ENCODE measurements around the gene LRRC32. TPM values are rescaled to one million over a fixed set of nuclear protein-coding genes. Genes with fewer than 3 reads are reported as not detected.

The LRRC32 gene
- total RNA-seq, 4 donors from 2014 or later, result 14.5 to 35.5 (median 23.4) TPM

DNA sequence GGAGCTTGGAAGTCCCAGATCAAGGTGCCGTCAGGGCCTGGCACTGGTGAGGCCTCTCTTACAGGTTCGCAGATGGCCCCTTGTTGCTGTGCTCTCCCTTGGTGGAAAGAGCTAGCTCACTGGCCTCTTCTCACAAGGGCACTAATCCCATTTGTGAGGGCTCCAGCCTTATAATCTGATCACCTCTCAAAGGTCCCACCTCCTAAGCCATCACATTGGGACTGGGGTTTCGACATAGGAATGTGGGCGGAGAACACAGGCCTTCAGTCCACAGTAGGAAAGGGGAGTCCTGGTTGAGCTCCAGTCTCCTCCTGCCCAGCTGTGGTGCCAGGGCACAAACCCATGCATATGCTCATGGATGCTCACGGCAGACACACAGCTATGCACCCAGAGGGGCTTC lies 14.0 kb upstream of the LRRC32 start:
- no peak overlapping the region for H3K27ac ChIP-seq
- H3K36me3 ChIP-seq, result no peaks in the 10 kb centered on the region
- no peaks in the 10 kb centered on the region for H3K9me3 ChIP-seq
- DNase-seq (no peak), ATAC-seq (no peak)
- no peaks in the 10 kb centered on the region for H3K4me1 ChIP-seq
- no peak overlapping the region for H3K4me3 ChIP-seq
- intact Hi-C loops (cut with DNase I; ENCODE audit: low total_unique reads) (no loop called here), in situ Hi-C loops (cut with MboI; ENCODE audit: low sequenced_read_pairs in 4 of 4) (loop anchor here in 2 of 4 donors (10.0 to 25.0 kb wide), 2 partner anchors 97 to 130 kb away; no protein-coding TSS in a partner anchor)
- no peaks in the 10 kb centered on the region for H3K27me3 ChIP-seq
- TF ChIP-seq, protein P1, sequence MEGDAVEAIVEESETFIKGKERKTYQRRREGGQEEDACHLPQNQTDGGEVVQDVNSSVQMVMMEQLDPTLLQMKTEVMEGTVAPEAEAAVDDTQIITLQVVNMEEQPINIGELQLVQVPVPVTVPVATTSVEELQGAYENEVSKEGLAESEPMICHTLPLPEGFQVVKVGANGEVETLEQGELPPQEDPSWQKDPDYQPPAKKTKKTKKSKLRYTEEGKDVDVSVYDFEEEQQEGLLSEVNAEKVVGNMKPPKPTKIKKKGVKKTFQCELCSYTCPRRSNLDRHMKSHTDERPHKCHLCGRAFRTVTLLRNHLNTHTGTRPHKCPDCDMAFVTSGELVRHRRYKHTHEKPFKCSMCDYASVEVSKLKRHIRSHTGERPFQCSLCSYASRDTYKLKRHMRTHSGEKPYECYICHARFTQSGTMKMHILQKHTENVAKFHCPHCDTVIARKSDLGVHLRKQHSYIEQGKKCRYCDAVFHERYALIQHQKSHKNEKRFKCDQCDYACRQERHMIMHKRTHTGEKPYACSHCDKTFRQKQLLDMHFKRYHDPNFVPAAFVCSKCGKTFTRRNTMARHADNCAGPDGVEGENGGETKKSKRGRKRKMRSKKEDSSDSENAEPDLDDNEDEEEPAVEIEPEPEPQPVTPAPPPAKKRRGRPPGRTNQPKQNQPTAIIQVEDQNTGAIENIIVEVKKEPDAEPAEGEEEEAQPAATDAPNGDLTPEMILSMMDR (IDR thresholded peaks at IDR 0.05 in 4 of 5, conservative IDR thresholded peaks at IDR 0.05 in 1 of 5), result no peak
- TF ChIP-seq POLR2A (IDR thresholded peaks at IDR 0.05), result no peak

DNA sequence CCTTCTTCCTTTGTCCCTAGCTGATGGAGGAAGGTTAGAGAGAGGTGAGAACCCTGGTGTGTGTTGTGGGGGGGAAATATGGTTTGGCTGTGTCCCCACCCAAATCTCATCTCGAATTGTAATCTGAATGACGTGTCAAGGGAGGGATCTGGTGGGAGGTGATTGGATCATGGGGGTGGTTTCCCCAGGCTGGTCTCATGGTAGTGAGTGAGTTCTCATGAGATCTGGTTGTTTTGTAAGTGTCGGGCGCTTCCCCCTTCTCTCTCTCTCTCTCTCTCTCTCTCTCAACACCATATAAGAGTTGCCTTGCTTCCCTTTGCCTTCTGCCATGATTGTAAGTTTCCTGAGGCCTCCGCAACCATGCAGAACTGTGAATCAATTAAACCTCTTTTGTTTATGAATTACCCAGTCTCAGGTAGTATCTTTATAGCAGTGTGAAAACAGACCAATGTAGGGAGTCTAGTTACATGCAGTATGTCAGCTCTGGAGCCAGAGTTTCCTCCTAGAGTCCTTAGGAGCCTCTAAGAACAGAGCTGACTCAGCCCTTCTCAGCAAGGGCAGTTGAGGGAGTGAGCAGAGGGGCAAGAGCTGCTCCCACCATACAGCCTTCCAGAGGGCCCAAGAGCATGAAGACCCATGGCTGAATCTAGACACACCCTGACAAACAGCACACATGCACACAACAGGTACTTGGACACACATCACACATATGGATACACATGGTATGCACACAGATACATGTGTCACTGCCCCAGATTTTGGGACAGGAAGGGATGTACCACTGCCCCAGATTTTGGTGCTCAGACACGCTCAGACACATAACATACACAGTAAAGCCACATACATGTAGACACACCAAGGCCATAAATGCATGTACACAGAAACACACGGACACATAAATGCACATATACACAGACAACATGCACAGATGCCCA lies 12.9 kb upstream of the LRRC32 start:
- Histone ChIP-seq H3K27me3 (no peaks in the 10 kb centered on the region), H3K4me1 (no peaks in the 10 kb centered on the region), H3K36me3 (no peaks in the 10 kb centered on the region), H3K9me3 (no peaks in the 10 kb centered on the region), H3K27ac (no peak overlapping the region), H3K4me3 (no peak overlapping the region)
- ATAC-seq, result no peak
- TF ChIP-seq, protein P1 (IDR thresholded peaks at IDR 0.05 in 4 of 5, conservative IDR thresholded peaks at IDR 0.05 in 1 of 5), result no peak
- TF ChIP-seq POLR2A (IDR thresholded peaks at IDR 0.05), result no peak
- DNase-seq, result no peak
- intact Hi-C loops (cut with DNase I; ENCODE audit: low total_unique reads) (no loop called here), in situ Hi-C loops (cut with MboI; ENCODE audit: low sequenced_read_pairs in 4 of 4) (loop anchor here in 2 of 4 donors (10.0 to 25.0 kb wide), 2 partner anchors 96 to 129 kb away; no protein-coding TSS in a partner anchor)

DNA sequence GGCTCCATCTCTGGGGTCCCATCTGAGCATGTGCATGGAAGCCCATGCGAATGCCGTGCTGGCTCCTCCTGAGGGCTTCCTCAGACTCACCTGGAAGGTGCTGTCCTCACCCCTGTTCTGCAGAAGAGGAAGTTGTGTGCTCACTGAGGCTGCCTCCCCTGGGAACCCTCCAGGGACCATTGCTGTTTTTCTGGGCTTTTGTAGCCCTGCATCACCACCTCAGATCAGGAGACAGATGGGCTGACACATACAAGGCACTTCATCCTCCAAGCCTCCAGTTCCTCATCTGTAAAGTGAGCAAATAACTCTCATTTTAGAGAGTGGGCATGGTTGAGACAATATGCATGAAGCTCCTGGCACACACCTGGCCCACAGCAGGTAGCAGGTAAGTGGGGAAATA lies 12.1 kb upstream of the LRRC32 start:
- intact Hi-C loops (cut with DNase I; ENCODE audit: low total_unique reads), result no loop called here
- DNase-seq (no peak), ATAC-seq (no peak)
- no peak overlapping the region for H3K27ac ChIP-seq
- no peak overlapping the region for H3K4me3 ChIP-seq
- no peaks in the 10 kb centered on the region for H3K4me1 ChIP-seq
- H3K36me3 ChIP-seq, result no peaks in the 10 kb centered on the region
- H3K27me3 ChIP-seq, result no peaks in the 10 kb centered on the region
- TF ChIP-seq, protein P1 (IDR thresholded peaks at IDR 0.05 in 4 of 5, conservative IDR thresholded peaks at IDR 0.05 in 1 of 5), result no peak
- TF ChIP-seq POLR2A (IDR thresholded peaks at IDR 0.05), result no peak
- no peaks in the 10 kb centered on the region for H3K9me3 ChIP-seq
- in situ Hi-C loops (cut with MboI; ENCODE audit: low sequenced_read_pairs in 4 of 4), result loop anchor here in 2 of 4 donors (10.0 to 25.0 kb wide), 2 partner anchors 95 to 128 kb away; no protein-coding TSS in a partner anchor

DNA sequence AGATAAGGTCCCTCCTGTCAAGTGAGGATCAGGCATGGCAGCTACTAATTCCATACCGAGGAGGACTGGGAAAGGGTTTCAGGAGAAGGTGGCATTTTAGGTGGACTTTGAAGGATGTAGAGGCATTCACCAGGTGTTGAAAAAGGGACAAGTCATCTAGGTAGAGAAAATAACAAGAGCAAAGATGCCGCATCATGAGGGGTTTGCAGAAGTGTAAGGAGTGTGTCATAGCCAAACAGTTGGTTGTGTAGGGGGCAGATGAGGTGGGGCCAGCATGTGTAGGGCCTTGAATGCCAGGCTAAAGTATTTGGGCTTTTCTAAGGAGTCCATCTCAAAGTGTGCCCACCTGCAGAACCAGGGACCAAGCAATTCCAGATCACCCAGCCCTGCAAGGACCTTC lies 11.6 kb upstream of the LRRC32 start:
- no peak for TF ChIP-seq POLR2A (IDR thresholded peaks at IDR 0.05)
- TF ChIP-seq, protein P1 (IDR thresholded peaks at IDR 0.05 in 4 of 5, conservative IDR thresholded peaks at IDR 0.05 in 1 of 5), result no peak
- H3K4me1 ChIP-seq, result no peaks in the 10 kb centered on the region
- no peak overlapping the region for H3K4me3 ChIP-seq
- H3K27ac ChIP-seq, result no peak overlapping the region
- ATAC-seq, result no peak
- intact Hi-C loops (cut with DNase I; ENCODE audit: low total_unique reads) (no loop called here), in situ Hi-C loops (cut with MboI; ENCODE audit: low sequenced_read_pairs in 4 of 4) (loop anchor here in 2 of 4 donors (10.0 to 25.0 kb wide), 2 partner anchors 95 to 127 kb away; no protein-coding TSS in a partner anchor)
- H3K36me3 ChIP-seq, result no peaks in the 10 kb centered on the region
- no peak for DNase-seq
- no peaks in the 10 kb centered on the region for H3K9me3 ChIP-seq
- H3K27me3 ChIP-seq, result no peaks in the 10 kb centered on the region
